Esophagus muscularis mucosa (tissue), 4 donors: ENCODE results near the gene KCNK4. TPM values are rescaled to one million over a fixed set of nuclear protein-coding genes. Genes with fewer than 3 reads are reported as not detected.

Experiments
- DNase-seq: peaks from one replicate; pipeline ENCODE4 v3.0.0-alpha.2; 2017; ENCODE audit errors: extremely low spot score
- H3K27ac ChIP-seq, 4 donors: fragments of 200-600 bp; sonication (generic); replicated peaks in 1 of 4; 1 replicate in 3 of 4; 2 replicates in 1 of 4; pipeline ENCODE4 v1.5.1; 2016 to 2019; ENCODE audit warnings: mild to moderate bottlenecking in 1 of 4
- H3K27me3 ChIP-seq, 4 donors: fragments of 200-600 bp; sonication (generic); one replicate each; pipeline versions ENCODE4 v1.5.1 to v1.6.0; 2016 to 2019
- H3K36me3 ChIP-seq, 4 donors: fragments of 200-600 bp; sonication (generic); one replicate each; pipeline ENCODE4 v1.5.1; 2016 to 2019
- H3K4me1 ChIP-seq, 4 donors: fragments of 200-600 bp; sonication (generic); one replicate each; pipeline ENCODE4 v1.5.1; 2016 to 2019
- H3K4me3 ChIP-seq, 4 donors: fragments of 200-600 bp; sonication (generic); 1 replicate in 2 of 4; 2 replicates in 2 of 4; pipeline ENCODE4 v1.5.1; 2016 to 2019; ENCODE audit warnings: mild to moderate bottlenecking in 4 of 4, moderate library complexity in 1 of 4
- H3K9me3 ChIP-seq, 4 donors: fragments of 200-600 bp; sonication (generic); 1 replicate in 3 of 4; 2 replicates in 1 of 4; pipeline ENCODE4 v1.5.1; 2016 to 2019
- EP300 ChIP-seq: sonication (generic); formaldehyde crosslinking; IDR thresholded peaks from one replicate; pipeline ENCODE4 v1.6.1; 2017; ENCODE audit warnings: antibody characterized with exemption
- POLR2A ChIP-seq: fragments of 450-650 bp; IDR thresholded peaks from one replicate; pipeline ENCODE4 v1.6.1; 2017; ENCODE audit warnings: antibody characterized with exemption, moderate library complexity, mild to moderate bottlenecking, low read depth
- POLR2AphosphoS5 ChIP-seq, 2 donors: sonication (generic); formaldehyde crosslinking; IDR thresholded peaks; one replicate each; pipeline ENCODE4 v1.6.1; 2017; ENCODE audit warnings: antibody characterized with exemption in 2 of 2
- WGBS: methylation state at CpG from one replicate; pipeline ENCODE4 v1.1.5; 2018; 5-methylcytosine and 5-hydroxymethylcytosine counted together
- intact Hi-C: fragments of 100-400 bp; cut with DNase I; formaldehyde crosslinking; loops from one replicate; pipeline ENCODE4 v1.15.1; 2023
- total RNA-seq, 4 donors: library from RNA; depleted of rRNA; stranded (reverse); fragments of >200 nt; gene quantifications; one replicate each; pipeline versions ENCODE4 v1.1.0 to v1.2.1, GENCODE V29; 2016
- TF ChIP-seq, protein P1 (sequence below), 3 experiments: fragments of 200-600 bp in 2 of 3; fragments of 450-650 bp in 1 of 3; sonication (generic) in 2 of 3; IDR thresholded peaks; one replicate each; pipeline ENCODE4 v1.5.1; 2017 to 2019; ENCODE audit warnings: antibody characterized with exemption in 3 of 3, mild to moderate bottlenecking in 2 of 3, moderate library complexity in 1 of 3

Gene KCNK4
- total RNA-seq, 4 donors from 2014 or later: not detected

DNA sequence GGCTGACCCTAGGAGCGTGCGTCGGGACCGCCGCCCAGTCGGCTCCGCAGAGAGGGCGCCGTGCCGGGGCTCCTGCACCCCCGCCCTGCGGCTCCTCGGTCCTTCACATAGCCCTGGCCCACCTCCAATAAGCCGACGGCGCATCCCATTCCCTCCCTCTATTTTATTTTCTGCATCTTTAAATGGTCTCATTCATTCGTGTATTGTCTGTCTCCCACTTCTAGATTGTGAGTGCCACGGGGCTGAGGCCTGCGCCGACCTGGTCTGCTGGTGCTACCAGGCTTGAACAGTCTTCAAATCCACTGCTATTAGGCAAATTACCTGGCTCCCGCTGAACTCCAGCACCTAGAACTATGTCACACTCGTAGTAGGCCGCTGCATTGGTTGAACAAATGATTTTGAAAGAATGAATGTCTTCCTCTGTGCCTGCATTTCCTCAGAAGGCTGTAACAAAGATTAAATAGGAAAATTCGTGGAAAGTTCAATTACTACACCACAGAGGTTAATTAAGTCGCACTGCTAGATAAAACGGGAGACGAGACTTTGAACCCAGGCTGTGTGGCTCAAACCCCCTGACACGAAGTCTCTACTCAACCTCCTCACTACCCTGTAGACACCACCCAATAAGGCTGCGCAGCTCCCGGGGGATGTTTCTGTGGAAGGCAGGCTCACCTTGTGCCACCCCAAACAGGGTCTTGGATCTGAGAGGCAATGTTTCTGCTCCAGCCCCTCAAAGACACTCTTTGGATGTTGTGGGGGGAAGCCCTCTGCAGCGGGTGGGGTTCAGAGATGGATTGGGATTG lies 43.2 kb upstream of the KCNK4 start:
- H3K27ac ChIP-seq: peak overlapping the region; percentile 85 to 95 (median 86)

DNA sequence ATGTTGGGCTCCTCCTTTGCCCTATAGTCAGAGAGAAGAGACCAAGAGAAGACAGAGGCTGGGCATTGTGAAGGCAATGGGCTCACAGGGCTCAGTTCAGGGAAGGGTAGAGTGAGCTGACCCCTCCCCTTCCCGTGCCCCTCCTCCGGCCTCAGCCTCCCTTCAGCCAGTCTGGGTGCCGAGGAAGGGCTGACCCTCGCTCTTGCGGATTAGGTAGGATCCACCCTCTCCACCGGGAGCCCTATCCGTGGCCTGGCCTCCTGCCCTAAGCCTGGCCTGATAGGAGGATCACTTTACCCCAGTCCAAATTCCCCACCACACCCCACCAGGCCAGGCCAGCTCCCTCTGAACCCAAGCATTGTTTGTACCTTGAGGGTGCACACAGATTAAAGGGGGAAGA lies 42.5 kb upstream of the KCNK4 start:
- TF ChIP-seq POLR2AphosphoS5 (IDR thresholded peaks at IDR 0.05) (no peak), POLR2A (no peak), EP300 (no peak)
- TF ChIP-seq, protein P1, sequence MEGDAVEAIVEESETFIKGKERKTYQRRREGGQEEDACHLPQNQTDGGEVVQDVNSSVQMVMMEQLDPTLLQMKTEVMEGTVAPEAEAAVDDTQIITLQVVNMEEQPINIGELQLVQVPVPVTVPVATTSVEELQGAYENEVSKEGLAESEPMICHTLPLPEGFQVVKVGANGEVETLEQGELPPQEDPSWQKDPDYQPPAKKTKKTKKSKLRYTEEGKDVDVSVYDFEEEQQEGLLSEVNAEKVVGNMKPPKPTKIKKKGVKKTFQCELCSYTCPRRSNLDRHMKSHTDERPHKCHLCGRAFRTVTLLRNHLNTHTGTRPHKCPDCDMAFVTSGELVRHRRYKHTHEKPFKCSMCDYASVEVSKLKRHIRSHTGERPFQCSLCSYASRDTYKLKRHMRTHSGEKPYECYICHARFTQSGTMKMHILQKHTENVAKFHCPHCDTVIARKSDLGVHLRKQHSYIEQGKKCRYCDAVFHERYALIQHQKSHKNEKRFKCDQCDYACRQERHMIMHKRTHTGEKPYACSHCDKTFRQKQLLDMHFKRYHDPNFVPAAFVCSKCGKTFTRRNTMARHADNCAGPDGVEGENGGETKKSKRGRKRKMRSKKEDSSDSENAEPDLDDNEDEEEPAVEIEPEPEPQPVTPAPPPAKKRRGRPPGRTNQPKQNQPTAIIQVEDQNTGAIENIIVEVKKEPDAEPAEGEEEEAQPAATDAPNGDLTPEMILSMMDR (IDR thresholded peaks at IDR 0.05): no peak
- intact Hi-C loops: no loop called here
- DNase-seq: no peak
- H3K27ac ChIP-seq: no peak overlapping the region
- no CpG with 5 or more reads among the region's 7 CpGs for WGBS
- H3K4me3 ChIP-seq: no peak overlapping the region
- H3K36me3 ChIP-seq: peaks cover 6 to 9% (median 8%) of the 10 kb centered on the region in 4 donors
- H3K9me3 ChIP-seq: no peaks in the 10 kb centered on the region
- H3K27me3 ChIP-seq: no peaks in the 10 kb centered on the region
- H3K4me1 ChIP-seq: peaks cover 45 to 75% (median 63%) of the 10 kb centered on the region in 4 donors

More for the DNA sequence above, 43.2 kb upstream of the KCNK4 start:
- H3K4me3 ChIP-seq: peak overlapping the region; percentile 65 to 86 (median 72)
- H3K4me1 ChIP-seq: peaks cover 42 to 75% (median 62%) of the 10 kb centered on the region in 4 donors
- no peaks in the 10 kb centered on the region for H3K27me3 ChIP-seq
- H3K9me3 ChIP-seq: no peaks in the 10 kb centered on the region
- peaks cover 7 to 16% (median 15%) of the 10 kb centered on the region in 4 donors for H3K36me3 ChIP-seq
- TF ChIP-seq EP300 (no peak), POLR2AphosphoS5 (IDR thresholded peaks at IDR 0.05) (no peak), POLR2A (no peak)
- TF ChIP-seq, protein P1 (IDR thresholded peaks at IDR 0.05): peak in 1 of 3 experiments; percentile 1
- DNase-seq: no peak
- 40% methylated on average over 25 of the region's 31 CpGs for WGBS
- intact Hi-C loops: no loop called here

DNA sequence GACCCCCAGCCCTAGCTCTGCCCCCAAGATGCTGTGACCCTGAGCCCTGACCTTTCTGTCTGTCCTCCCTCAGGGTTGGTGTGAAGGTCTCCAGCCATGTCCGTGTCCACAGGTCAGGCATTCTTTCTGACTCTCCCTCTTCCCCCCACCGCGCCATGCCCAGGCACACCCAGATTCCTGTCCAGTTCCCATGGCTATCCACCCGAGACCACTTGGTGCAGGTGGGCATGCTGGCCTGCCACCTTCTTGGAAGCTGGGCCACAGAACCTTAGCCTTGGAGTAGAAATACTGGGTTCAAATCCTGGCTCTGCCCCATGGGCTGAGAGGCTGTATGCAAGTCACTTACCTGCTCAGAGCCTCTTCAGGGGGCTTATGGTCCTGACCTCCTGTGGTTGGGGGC lies 42.1 kb upstream of the KCNK4 start:
- Histone ChIP-seq H3K27ac (no peak overlapping the region), H3K4me3 (no peak overlapping the region), H3K36me3 (peaks cover 2 to 5% (median 4%) of the 10 kb centered on the region in 4 donors), H3K4me1 (peaks cover 49 to 75% (median 67%) of the 10 kb centered on the region in 4 donors), H3K27me3 (no peaks in the 10 kb centered on the region), H3K9me3 (no peaks in the 10 kb centered on the region)
- TF ChIP-seq POLR2AphosphoS5 (IDR thresholded peaks at IDR 0.05) (no peak), EP300 (no peak), POLR2A (no peak)
- TF ChIP-seq, protein P1 (IDR thresholded peaks at IDR 0.05): no peak
- intact Hi-C loops: no loop called here
- DNase-seq: no peak
- 87% methylated on average over 4 of the region's 4 CpGs for WGBS

DNA sequence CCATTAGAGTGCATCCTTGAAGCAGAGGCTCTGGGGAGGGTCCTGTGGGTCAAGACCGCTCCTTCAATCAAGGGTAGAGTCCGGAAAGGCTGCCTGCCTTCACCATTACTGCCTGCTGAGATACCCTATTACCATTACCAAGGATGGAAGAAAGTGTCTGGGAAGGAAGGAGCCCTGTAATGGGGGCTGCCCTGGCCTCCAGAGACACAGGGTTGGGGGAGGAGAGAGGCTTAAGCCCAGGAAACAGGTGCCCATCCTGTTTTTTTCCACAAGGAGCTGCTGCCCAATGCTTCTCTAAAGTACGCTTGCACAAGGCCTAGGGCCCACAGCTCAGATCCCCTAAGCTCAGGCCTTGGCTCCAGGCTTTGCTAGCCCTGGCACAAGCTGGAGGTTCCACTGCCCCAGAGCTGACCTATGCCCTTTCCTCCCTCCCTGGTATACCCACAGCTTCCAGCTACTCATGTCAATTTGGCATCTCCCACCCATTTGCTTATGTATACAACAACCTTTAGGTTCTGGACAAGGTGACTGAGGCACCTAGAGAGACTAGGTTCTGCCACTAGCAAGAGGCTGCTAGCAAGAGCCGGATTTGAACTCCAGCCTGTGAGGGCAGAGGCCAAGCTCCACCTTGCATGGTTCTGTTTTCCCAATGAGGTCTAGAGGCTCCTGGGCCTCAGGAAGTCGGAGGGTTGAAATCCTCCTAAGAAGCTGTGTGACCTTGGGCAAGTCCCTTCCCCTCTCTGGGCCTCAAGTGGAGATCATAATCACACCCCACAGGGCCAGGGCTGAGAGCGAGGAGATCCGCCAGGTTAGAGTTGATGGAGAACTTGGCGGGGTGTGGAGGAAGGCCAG lies 41.3 kb upstream of the KCNK4 start:
- TF ChIP-seq POLR2A (no peak), EP300 (no peak), POLR2AphosphoS5 (IDR thresholded peaks at IDR 0.05) (no peak)
- TF ChIP-seq, protein P1 (IDR thresholded peaks at IDR 0.05): no peak
- no peaks in the 10 kb centered on the region for H3K27me3 ChIP-seq
- H3K4me3 ChIP-seq: no peak overlapping the region
- no peak overlapping the region for H3K27ac ChIP-seq
- peaks cover 0 to 7% (median 6%) of the 10 kb centered on the region in 4 donors for H3K36me3 ChIP-seq
- H3K9me3 ChIP-seq: no peaks in the 10 kb centered on the region
- WGBS: 89% methylated on average over 8 of the region's 8 CpGs
- intact Hi-C loops: no loop called here
- H3K4me1 ChIP-seq: peaks cover 48 to 72% (median 65%) of the 10 kb centered on the region in 4 donors
- no peak for DNase-seq
